Smooth muscle cell (in vitro differentiated cells): ENCODE data around the gene CLIC4. TPM values are rescaled to one million over a fixed set of nuclear protein-coding genes. Genes with fewer than 3 reads are reported as not detected.

ENCODE experiments used
- DNase-seq: peaks from one replicate; lab custom pipeline; 2025; ENCODE audit not compliant: unreplicated experiment; lab: John Stamatoyannopoulos, UW
- H2AFZ ChIP-seq: fragments of 200-600 bp; sonication (generic); 2 replicates; pipeline ENCODE4 v1.6.0; 2016; ENCODE audit warnings: antibody characterized with exemption, low read depth, mild to moderate bottlenecking
- H3F3A ChIP-seq: fragments of 200-600 bp; sonication (generic); 2 replicates; pipeline ENCODE4 v1.6.0; 2017; ENCODE audit warnings: antibody characterized with exemption, low read depth
- H3K27ac ChIP-seq: fragments of 200-600 bp; sonication (generic); 2 replicates; pipeline ENCODE4 v1.5.1; 2016; ENCODE audit warnings: low read depth, mild to moderate bottlenecking
- H3K27me3 ChIP-seq: fragments of 200-600 bp; sonication (generic); 2 replicates; pipeline ENCODE4 v1.6.1; 2016; ENCODE audit warnings: low read depth, mild to moderate bottlenecking
- H3K36me3 ChIP-seq: fragments of 200-600 bp; sonication (generic); 2 replicates; pipeline ENCODE4 v1.5.1; 2016; ENCODE audit warnings: low read depth
- H3K4me1 ChIP-seq: fragments of 200-600 bp; sonication (generic); 2 replicates; pipeline ENCODE4 v1.5.1; 2016; ENCODE audit warnings: low read depth
- H3K4me2 ChIP-seq: fragments of 200-600 bp; sonication (generic); 2 replicates; pipeline ENCODE4 v1.6.0; 2016; ENCODE audit warnings: mild to moderate bottlenecking
- H3K4me3 ChIP-seq: fragments of 200-600 bp; sonication (generic); 2 replicates; pipeline ENCODE4 v1.5.1; 2016; ENCODE audit warnings: mild to moderate bottlenecking
- H3K79me2 ChIP-seq: fragments of 200-600 bp; sonication (generic); 2 replicates; pipeline ENCODE4 v1.6.0; 2016; ENCODE audit warnings: low read depth, mild to moderate bottlenecking
- H3K9ac ChIP-seq: fragments of 200-600 bp; sonication (generic); 2 replicates; pipeline ENCODE4 v1.6.0; 2016; ENCODE audit warnings: low read depth
- H3K9me3 ChIP-seq: fragments of 200-600 bp; sonication (generic); replicated peaks from 2 replicates; pipeline ENCODE4 v1.5.1; 2016; ENCODE audit warnings: low read depth
- H4K20me1 ChIP-seq: fragments of 200-600 bp; sonication (generic); 2 replicates; pipeline ENCODE4 v1.6.0; 2016; ENCODE audit warnings: low read depth
- CTCF ChIP-seq: fragments of 200-600 bp; sonication (generic); IDR thresholded peaks from 2 replicates; pipeline ENCODE4 v1.5.1; 2017; ENCODE audit warnings: borderline replicate concordance, mild to moderate bottlenecking, antibody characterized with exemption; ENCODE audit not compliant: insufficient read depth, poor library complexity, severe bottlenecking
- WGBS: methylation state at CpG from one replicate; pipeline ENCODE4 v1.1.7; 2016; ENCODE audit warnings: low lambda C conversion rate; 5-methylcytosine and 5-hydroxymethylcytosine counted together
- polyA plus RNA-seq: library from polyadenylated mRNA; unstranded; fragments of >200 nt; fragmentation: Nextera tagmentation; extraction: Ambion mirVana; gene quantifications from 2 replicates; pipeline ENCODE4 v1.2.1, GENCODE V29; 2016
- total RNA-seq: library from RNA; depleted of rRNA; stranded (reverse); fragments of >200 nt; gene quantifications from 2 replicates; pipeline ENCODE4 v1.2.3, GENCODE V29; 2014

CLIC4 gene
- total and polyA plus RNA-seq, 2 experiments from 2014 or later = 151 to 389 TPM

GRCh38 chr1:24801176-24801575 is 55.9 kb downstream of the CLIC4 start:
- no peak overlapping the region for H2AFZ ChIP-seq
- no peaks in the 10 kb centered on the region for H3K27me3 ChIP-seq
- TF ChIP-seq CTCF = no peak
- no peak overlapping the region for H3K27ac ChIP-seq
- WGBS = 44% methylated on average over 1 of the region's 1 CpG
- no peak for DNase-seq
- no peak overlapping the region for H3K4me2 ChIP-seq
- H3K79me2 ChIP-seq = peaks cover 77% of the 10 kb centered on the region
- H3F3A ChIP-seq = peaks cover 27% of the 10 kb centered on the region
- H3K4me3 ChIP-seq = no peak overlapping the region
- no peaks in the 10 kb centered on the region for H3K4me1 ChIP-seq
- peaks cover 70% of the 10 kb centered on the region for H4K20me1 ChIP-seq
- no peaks in the 10 kb centered on the region for H3K36me3 ChIP-seq
- no peaks in the 10 kb centered on the region for H3K9me3 ChIP-seq
- no peak overlapping the region for H3K9ac ChIP-seq

DNA sequence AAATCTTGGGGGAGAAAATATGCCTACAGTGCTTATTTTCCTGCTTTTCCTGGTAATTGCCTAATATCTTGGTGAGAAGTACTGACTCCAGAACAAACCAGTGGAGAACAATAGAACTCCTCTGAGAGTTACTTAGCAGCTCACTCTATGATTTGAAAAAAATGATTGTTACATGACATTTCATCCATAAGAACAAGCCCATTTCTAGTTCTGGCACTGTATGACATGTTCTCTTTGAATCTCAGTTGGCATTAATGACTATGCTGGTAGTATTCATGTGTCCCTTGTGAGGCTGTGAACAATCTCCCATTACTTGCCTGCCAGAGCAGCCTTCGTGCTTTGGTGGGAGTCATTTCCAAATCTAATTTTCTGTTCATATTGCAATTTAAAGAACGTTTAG is 58.0 kb downstream of the CLIC4 start:
- no peak overlapping the region for H3K4me3 ChIP-seq
- no peaks in the 10 kb centered on the region for H3K9me3 ChIP-seq
- H3K9ac ChIP-seq = no peak overlapping the region
- no peak overlapping the region for H3K4me2 ChIP-seq
- H3K4me1 ChIP-seq = no peaks in the 10 kb centered on the region
- H2AFZ ChIP-seq = no peak overlapping the region
- no peak for DNase-seq
- no peak for TF ChIP-seq CTCF
- H3K27me3 ChIP-seq = no peaks in the 10 kb centered on the region
- WGBS = 95% methylated on average over 2 of the region's 2 CpGs
- H3K79me2 ChIP-seq = peaks cover 77% of the 10 kb centered on the region
- peaks cover 37% of the 10 kb centered on the region for H3F3A ChIP-seq
- peak overlapping the region; percentile 24 for H3K27ac ChIP-seq
- H3K36me3 ChIP-seq = no peaks in the 10 kb centered on the region
- H4K20me1 ChIP-seq = peaks cover 70% of the 10 kb centered on the region

DNA sequence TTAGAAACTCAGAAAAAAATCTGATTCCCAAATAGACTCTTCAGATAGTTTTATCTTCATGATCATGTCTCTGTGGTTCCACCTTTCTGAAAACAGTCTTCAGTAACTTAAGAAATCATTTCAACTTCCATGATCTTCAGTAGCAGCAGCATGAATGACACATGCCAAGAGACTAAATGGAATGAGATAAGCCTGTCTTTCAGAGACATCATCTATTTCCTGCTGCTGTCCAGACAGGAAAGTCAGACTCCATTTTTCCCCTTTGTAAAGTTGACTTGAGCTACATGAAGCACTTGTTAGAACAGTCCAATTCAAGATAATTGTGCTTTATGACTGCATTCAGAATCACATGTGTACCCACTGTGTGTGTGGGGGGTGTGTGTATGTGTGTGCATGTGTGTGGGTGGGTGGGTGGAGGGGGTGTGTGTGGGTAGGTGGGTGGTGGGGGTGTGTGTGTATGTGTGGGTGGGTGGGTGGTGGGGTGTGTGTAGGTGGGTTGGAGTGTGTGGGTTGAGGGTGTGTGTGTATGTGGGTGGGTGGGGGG is 58.8 kb downstream of the CLIC4 start:
- Histone ChIP-seq H3K4me2 (no peak overlapping the region), H3K27ac (peak overlapping the region; percentile 24), H3K9ac (no peak overlapping the region), H3F3A (peaks cover 39% of the 10 kb centered on the region), H3K27me3 (no peaks in the 10 kb centered on the region), H3K4me1 (no peaks in the 10 kb centered on the region), H4K20me1 (peaks cover 74% of the 10 kb centered on the region), H3K79me2 (peaks cover 83% of the 10 kb centered on the region), H2AFZ (no peak overlapping the region), H3K36me3 (no peaks in the 10 kb centered on the region), H3K9me3 (no peaks in the 10 kb centered on the region), H3K4me3 (no peak overlapping the region)
- no peak for TF ChIP-seq CTCF
- no peak for DNase-seq
